GM23338 (cell line): ENCODE data around the gene KIF20B. TPM values are rescaled to one million over a fixed set of nuclear protein-coding genes. Genes with fewer than 3 reads are reported as not detected.
"Not testable (repeated sequence)": the region's sequence is repeated elsewhere in the genome, so short reads cannot be mapped to it uniquely, and the experiment has no call there.

Experiments
- ATAC-seq: fragments of 200-7000 bp; cut with Tn5 transposase; 3 replicates; pipeline ENCODE4 v1.9.1; 2020
- DNase-seq: peaks from one replicate; pipeline ENCODE4 v3.0.0-alpha.2; 2015; ENCODE audit warnings: low spot score
- H2AFZ ChIP-seq: fragments of 200-600 bp; sonication (generic); 2 replicates; pipeline ENCODE4 v1.8.0; 2016; ENCODE audit warnings: antibody characterized with exemption, mild to moderate bottlenecking, moderate library complexity
- H3F3A ChIP-seq: fragments of 200-600 bp; sonication (generic); replicated peaks from 2 replicates; pipeline ENCODE4 v1.8.0; 2017; ENCODE audit warnings: antibody characterized with exemption, mixed run types, low read depth
- H3K27ac ChIP-seq: fragments of 200-600 bp; sonication (generic); 2 replicates; pipeline ENCODE4 v1.6.1; 2016; ENCODE audit warnings: low read depth
- H3K27me3 ChIP-seq: fragments of 200-600 bp; sonication (generic); 2 replicates; pipeline ENCODE4 v1.8.0; 2016; ENCODE audit warnings: mild to moderate bottlenecking, mixed run types, moderate library complexity; ENCODE audit not compliant: insufficient read depth
- H3K36me3 ChIP-seq: fragments of 200-600 bp; sonication (generic); 2 replicates; pipeline ENCODE4 v1.8.0; 2016; ENCODE audit warnings: mild to moderate bottlenecking; ENCODE audit not compliant: insufficient read depth
- H3K4me1 ChIP-seq: fragments of 200-600 bp; sonication (generic); 2 replicates; pipeline ENCODE4 v1.8.0; 2016; ENCODE audit warnings: mild to moderate bottlenecking, moderate library complexity; ENCODE audit not compliant: insufficient read depth
- H3K4me2 ChIP-seq: fragments of 200-600 bp; sonication (generic); 2 replicates; pipeline ENCODE4 v1.7.1; 2017; ENCODE audit warnings: mixed run types
- H3K4me3 ChIP-seq: fragments of 200-600 bp; sonication (generic); 2 replicates; pipeline ENCODE4 v1.6.1; 2016; ENCODE audit warnings: mixed run types
- H3K79me2 ChIP-seq: fragments of 200-600 bp; sonication (generic); replicated peaks from 2 replicates; pipeline ENCODE4 v1.8.0; 2017; ENCODE audit warnings: mild to moderate bottlenecking; ENCODE audit not compliant: insufficient read depth
- H3K9me2 ChIP-seq: fragments of 200-600 bp; sonication (generic); 2 replicates; pipeline ENCODE4 v1.8.0; 2017; ENCODE audit not compliant: insufficient read depth
- H4K20me1 ChIP-seq: fragments of 200-600 bp; sonication (generic); replicated peaks from 2 replicates; pipeline ENCODE4 v1.8.0; 2017; ENCODE audit warnings: mild to moderate bottlenecking; ENCODE audit not compliant: insufficient read depth
- H3K27ac Mint-ChIP-seq: 2 replicates; pipeline ENCODE4 v1.8.0; 2020; ENCODE audit warnings: inconsistent platforms, mild to moderate bottlenecking, moderate library complexity, mixed read lengths
- H3K27me3 Mint-ChIP-seq: 3 replicates; pipeline ENCODE4 v1.8.0; 2022; ENCODE audit warnings: low read depth, mild to moderate bottlenecking, moderate library complexity, mixed read lengths, inconsistent platforms; ENCODE audit not compliant: insufficient read depth, poor library complexity
- H3K36me3 Mint-ChIP-seq: 3 replicates; pipeline ENCODE4 v1.8.0; 2021; ENCODE audit warnings: low read depth, mild to moderate bottlenecking, inconsistent platforms, moderate library complexity, mixed read lengths
- H3K4me1 Mint-ChIP-seq: 3 replicates; pipeline ENCODE4 v1.8.0; 2020; ENCODE audit warnings: mild to moderate bottlenecking, inconsistent platforms, mixed read lengths
- H3K4me3 Mint-ChIP-seq: 3 replicates; pipeline ENCODE4 v1.8.0; 2021; ENCODE audit warnings: moderate library complexity, mild to moderate bottlenecking, inconsistent platforms, mixed read lengths
- H3K9me3 Mint-ChIP-seq: 3 replicates; pipeline ENCODE4 v1.8.0; 2020; ENCODE audit warnings: moderate library complexity, mild to moderate bottlenecking, inconsistent platforms, mixed read lengths
- CREB1 ChIP-seq: fragments of 250-450 bp; sonication (Bioruptor Pico); IDR thresholded peaks from 2 replicates; pipeline ENCODE4 v1.5.0; 2020; ENCODE audit warnings: low read depth, mild to moderate bottlenecking, moderate library complexity
- ETS1 ChIP-seq: IDR thresholded peaks from 2 replicates; pipeline ENCODE4 v1.6.1; 2016; ENCODE audit warnings: antibody characterized with exemption
- JUNB ChIP-seq: IDR thresholded peaks from one replicate; pipeline ENCODE4 v1.6.1; 2016; ENCODE audit warnings: antibody characterized with exemption; ENCODE audit not compliant: unreplicated experiment
- NANOG ChIP-seq: IDR thresholded peaks from 2 replicates; pipeline ENCODE4 v1.6.1; 2016; ENCODE audit warnings: antibody characterized with exemption, borderline replicate concordance
- POLR2AphosphoS5 ChIP-seq: IDR thresholded peaks from 2 replicates; pipeline ENCODE4 v1.6.1; 2016; ENCODE audit warnings: antibody characterized with exemption, low read depth
- STAT1 ChIP-seq: IDR thresholded peaks from one replicate; pipeline ENCODE4 v1.6.1; 2016; ENCODE audit warnings: antibody characterized with exemption; ENCODE audit not compliant: unreplicated experiment
- ZNF331 ChIP-seq: fragments of 250-450 bp; sonication (Bioruptor Pico); IDR thresholded peaks from 2 replicates; pipeline ENCODE4 v1.5.0; 2020; ENCODE audit warnings: low read depth, mild to moderate bottlenecking, moderate library complexity
- ZNF462 ChIP-seq: fragments of 250-450 bp; sonication (Bioruptor Pico); IDR thresholded peaks from 2 replicates; pipeline ENCODE4 v1.5.0; 2020; ENCODE audit warnings: mild to moderate bottlenecking, moderate library complexity
- polyA plus RNA-seq: library from polyadenylated mRNA; unstranded; fragments of >200 nt; fragmentation: Nextera tagmentation; extraction: Ambion mirVana; gene quantifications from 2 replicates; pipeline ENCODE4 v1.2.1, GENCODE V29; 2016
- total RNA-seq: library from RNA; depleted of rRNA; stranded (reverse); fragments of >200 nt; shearing (Covaris generic); gene quantifications from 2 replicates; pipeline ENCODE4 v1.2.3, GENCODE V29; 2014

Gene KIF20B
- total and polyA plus RNA-seq, 2 experiments from 2014 or later, result 42.7 to 111 TPM

- no peak for TF ChIP-seq ZNF462 (CRISPR knock-in tag)
- TF ChIP-seq ZNF331 (CRISPR knock-in tag), result no peak
- no peak for TF ChIP-seq ETS1
- TF ChIP-seq CREB1 (CRISPR knock-in tag), result no peak
- no peak for TF ChIP-seq NANOG
- TF ChIP-seq POLR2AphosphoS5, result no peak
- TF ChIP-seq JUNB, result no peak
These were observed 112.9 kb downstream of the KIF20B start (continued) for GRCh38 chr10:89814278-89814677.

GRCh38 chr10:89815049-89815853 lies 113.9 kb downstream of the KIF20B start:
- Mint-ChIP-seq H3K36me3 (peaks cover 30% of the 10 kb centered on the region), H3K4me3 (no peak overlapping the region), H3K27me3 (peaks cover 1% of the 10 kb centered on the region), H3K9me3 (peaks cover 36% of the 10 kb centered on the region), H3K27ac (no peak overlapping the region), H3K4me1 (no peaks in the 10 kb centered on the region)
- no peaks in the 10 kb centered on the region for H3F3A ChIP-seq
- ATAC-seq (no peak), DNase-seq (no peak)
- H2AFZ ChIP-seq, result no peak overlapping the region
- no peaks in the 10 kb centered on the region for H3K27me3 ChIP-seq
- no peaks in the 10 kb centered on the region for H3K79me2 ChIP-seq
- H3K4me2 ChIP-seq, result no peak overlapping the region
- H3K36me3 ChIP-seq, result no peaks in the 10 kb centered on the region; the same call in 1 of the 2 replicates
- H4K20me1 ChIP-seq, result no peaks in the 10 kb centered on the region
- H3K4me3 ChIP-seq, result no peak overlapping the region
- TF ChIP-seq STAT1 (no peak), ZNF331 (CRISPR knock-in tag) (no peak)
- no peak overlapping the region for H3K27ac ChIP-seq
- no peaks in the 10 kb centered on the region for H3K9me2 ChIP-seq
- H3K4me1 ChIP-seq, result no peaks in the 10 kb centered on the region

- not testable (repeated sequence) for H3K27me3 ChIP-seq, H3K27ac Mint-ChIP-seq, H4K20me1 ChIP-seq, H3K79me2 ChIP-seq, ATAC-seq, H3K27ac ChIP-seq, H3K4me1 Mint-ChIP-seq, H3K4me2 ChIP-seq, H3K36me3 ChIP-seq, H3K4me3 ChIP-seq, H3F3A ChIP-seq, H3K9me2 ChIP-seq, H3K4me3 Mint-ChIP-seq, H3K27me3 Mint-ChIP-seq, DNase-seq, H2AFZ ChIP-seq, H3K4me1 ChIP-seq
- Mint-ChIP-seq H3K36me3 (peaks cover 30% of the 10 kb centered on the region), H3K9me3 (peaks cover 39% of the 10 kb centered on the region)
These were observed 117.6 kb downstream of the KIF20B start for GRCh38 chr10:89819008-89819407.
